A673 (cell line): ENCODE data around the gene SLC66A1.

Experiments
- CTCF ChIP-seq: fragments of 300-800, 200-600 bp; sonication (generic); conservative IDR thresholded peaks from 2 replicates; pipeline ENCODE4 v1.5.1; 2017; ENCODE audit warnings: low read depth, mild to moderate bottlenecking, antibody characterized with exemption, low read length, moderate library complexity, mixed read lengths
- EZH2 ChIP-seq: fragments of 200-600 bp; sonication (generic); IDR thresholded peaks from 2 replicates; pipeline ENCODE4 v1.6.1; 2017; ENCODE audit warnings: borderline replicate concordance, low read depth, mild to moderate bottlenecking, mixed read lengths, antibody characterized with exemption, low read length; ENCODE audit not compliant: poor library complexity, severe bottlenecking

- TF ChIP-seq CTCF (no peak), EZH2 (no peak)
These were observed 6.2 kb upstream of the SLC66A1 start for GRCh38 chr1:19305880-19306279.
